SK-N-SH (cell line): ENCODE measurements around the gene PEAK1. TPM values are rescaled to one million over a fixed set of nuclear protein-coding genes. Genes with fewer than 3 reads are reported as not detected.

Experiments
- CTCF ChIA-PET: fragments of 300-600, 350-600 bp; formaldehyde crosslinking; extraction: SDS; loops from one replicate; lab custom pipeline; 2021; lab: Yijun Ruan, JAX
- POLR2A ChIA-PET: fragments of 350-600 bp; sonication (Branson Sonifier 250); formaldehyde crosslinking; extraction: SDS; loops from one replicate; lab custom pipeline; 2020; ENCODE audit warnings: antibody characterized with exemption, inconsistent platforms; lab: Yijun Ruan, JAX
- DNase-seq: peaks from one replicate; pipeline ENCODE4 v3.0.0; 2012
- H2AFZ ChIP-seq: fragments of 200-600 bp; sonication (generic); 2 replicates; pipeline ENCODE4 v1.8.1; 2016; ENCODE audit warnings: antibody characterized with exemption, mild to moderate bottlenecking, low read depth
- H3F3A ChIP-seq: fragments of 200-600 bp; sonication (generic); replicated peaks from 2 replicates; pipeline ENCODE3; 2016; ENCODE audit warnings: antibody characterized with exemption, mild to moderate bottlenecking; ENCODE audit not compliant: insufficient read depth
- H3K27ac ChIP-seq, 2 experiments: fragments of 200-500 bp in 1 of 2; fragments of 200-600 bp in 1 of 2; sonication (Bioruptor generic) in 1 of 2; sonication (generic), shearing (Covaris generic) in 1 of 2; 2 replicates each; pipeline versions ENCODE4 v1.5.1 to v1.6.1; 2014 to 2016; ENCODE audit warnings: low read depth in 2 of 2, inconsistent platforms in 1 of 2, low read length in 1 of 2, mild to moderate bottlenecking in 1 of 2, mixed read lengths in 1 of 2
- H3K27me3 ChIP-seq: fragments of 200-600 bp; sonication (generic), shearing (Covaris generic); 2 replicates; pipeline ENCODE4 v1.6.1; 2016; ENCODE audit warnings: mixed run types; ENCODE audit not compliant: insufficient read depth
- H3K36me3 ChIP-seq, 2 experiments: fragments of 200-500 bp in 1 of 2; fragments of 200-600 bp in 1 of 2; sonication (Bioruptor generic) in 1 of 2; sonication (generic) in 1 of 2; replicated peaks in 1 of 2; 2 replicates each; pipeline versions ENCODE3 to v1.5.1; 2014 to 2016; ENCODE audit warnings: low read length in 1 of 2, mild to moderate bottlenecking in 1 of 2; ENCODE audit not compliant: insufficient read depth in 2 of 2, control insufficient read depth in 1 of 2
- H3K4me1 ChIP-seq, 2 experiments: fragments of 200-500 bp in 1 of 2; fragments of 200-600 bp in 1 of 2; sonication (Bioruptor generic) in 1 of 2; sonication (generic), shearing (Covaris generic) in 1 of 2; 2 replicates each; pipeline versions ENCODE4 v1.5.1 to v1.6.1; 2014 to 2016; ENCODE audit warnings: low read depth in 1 of 2, low read length in 1 of 2, mixed run types in 1 of 2; ENCODE audit not compliant: insufficient read depth in 2 of 2, control insufficient read depth in 1 of 2
- H3K4me2 ChIP-seq: fragments of 200-600 bp; sonication (generic), shearing (Covaris generic); 2 replicates; pipeline ENCODE4 v1.6.1; 2017; ENCODE audit warnings: mixed run types
- H3K4me3 ChIP-seq, 2 experiments: fragments of 200-500 bp in 1 of 2; fragments of 200-600 bp in 1 of 2; sonication (Bioruptor generic) in 1 of 2; sonication (generic), shearing (Covaris generic) in 1 of 2; 2 replicates each; pipeline versions ENCODE4 v1.5.1 to v1.8.1; 2014 to 2016; ENCODE audit warnings: low read depth in 2 of 2, inconsistent platforms in 1 of 2, low read length in 1 of 2, mild to moderate bottlenecking in 1 of 2, mixed read lengths in 1 of 2, moderate library complexity in 1 of 2
- H3K79me2 ChIP-seq: fragments of 200-600 bp; sonication (generic); 2 replicates; pipeline ENCODE4 v1.8.1; 2017; ENCODE audit warnings: mild to moderate bottlenecking; ENCODE audit not compliant: insufficient read depth
- H3K9ac ChIP-seq: fragments of 200-600 bp; sonication (generic); 2 replicates; pipeline ENCODE4 v1.6.1; 2017; ENCODE audit warnings: mixed run types
- H3K9me2 ChIP-seq: fragments of 200-600 bp; sonication (generic); 2 replicates; pipeline ENCODE4 v1.6.1; 2017; ENCODE audit warnings: mixed run types
- H3K9me3 ChIP-seq: fragments of 200-600 bp; sonication (generic); 2 replicates; pipeline ENCODE4 v1.6.1; 2017; ENCODE audit warnings: mixed run types, mild to moderate bottlenecking, moderate library complexity
- H4K20me1 ChIP-seq: fragments of 200-600 bp; sonication (generic); 2 replicates; pipeline ENCODE4 v1.6.1; 2017; ENCODE audit warnings: mild to moderate bottlenecking, mixed run types; ENCODE audit not compliant: insufficient read depth
- CHD2 ChIP-seq: fragments of 150-350 bp; IDR thresholded peaks from 2 replicates; pipeline ENCODE4 v1.6.1; 2018; ENCODE audit warnings: low read length; ENCODE audit not compliant: partially characterized antibody
- ELF1 ChIP-seq: IDR thresholded peaks from 2 replicates; pipeline ENCODE4 v1.4.0; 2012
- EP300 ChIP-seq, 2 experiments: IDR thresholded peaks; 2 replicates each; pipeline versions ENCODE4 v1.4.0 to v1.6.1; 2012; ENCODE audit warnings: borderline replicate concordance in 1 of 2, low read depth in 1 of 2, low read length in 1 of 2
- FOXJ3 ChIP-seq: sonication (generic); formaldehyde crosslinking; IDR thresholded peaks from 2 replicates; pipeline ENCODE4 v1.5.1; 2020; ENCODE audit warnings: mild to moderate bottlenecking, missing genetic modification reagents
- MEF2A ChIP-seq: IDR thresholded peaks from 2 replicates; pipeline ENCODE4 v1.4.0; 2012; ENCODE audit warnings: low read depth, borderline replicate concordance
- MXI1 ChIP-seq: IDR thresholded peaks from 2 replicates; pipeline ENCODE4 v1.6.1; 2012; ENCODE audit warnings: mild to moderate bottlenecking, low read depth, low read length, improper control_type of control experiment
- POLR2AphosphoS5 ChIP-seq: IDR thresholded peaks from 2 replicates; pipeline ENCODE4 v1.6.1; 2012; ENCODE audit warnings: low read depth, low read length
- RAD21 ChIP-seq: IDR thresholded peaks from 2 replicates; pipeline ENCODE4 v1.6.1; 2012; ENCODE audit warnings: mild to moderate bottlenecking, low read length
- RXRA ChIP-seq: IDR thresholded peaks from 2 replicates; pipeline ENCODE4 v1.4.0; 2012; ENCODE audit warnings: low read depth, mild to moderate bottlenecking, borderline replicate concordance
- SIN3A ChIP-seq: IDR thresholded peaks from 2 replicates; pipeline ENCODE4 v1.6.1; 2012; ENCODE audit warnings: low read depth, mild to moderate bottlenecking, low read length, moderate library complexity, borderline replicate concordance
- TAF1 ChIP-seq: IDR thresholded peaks from 2 replicates; pipeline ENCODE4 v1.6.1; 2012; ENCODE audit warnings: low read depth, mild to moderate bottlenecking, low read length, moderate library complexity, borderline replicate concordance
- USF2 ChIP-seq: fragments of 150-350 bp; IDR thresholded peaks from 2 replicates; pipeline ENCODE4 v1.6.1; 2017; ENCODE audit warnings: antibody characterized with exemption, low read length, low read depth, borderline replicate concordance
- WGBS: methylation state at CpG from one replicate; pipeline ENCODE4 v1.1.6; 2017; ENCODE audit warnings: low lambda C conversion rate; 5-methylcytosine and 5-hydroxymethylcytosine counted together
- polyA plus RNA-seq, 3 experiments: library from polyadenylated mRNA; depleted of rRNA; stranded (reverse); fragments of >200 nt; gene quantifications; 2 replicates each; pipeline ENCODE4 v1.2.3, GENCODE V29; 2012
- TF ChIP-seq, protein P1 (sequence below): fragments of 150-350 bp; IDR thresholded peaks from 2 replicates; pipeline ENCODE4 v1.6.1; 2016; ENCODE audit warnings: mild to moderate bottlenecking, low read depth, low read length
- TF ChIP-seq, protein P2 (sequence below): fragments of 200-600 bp; sonication (generic); IDR thresholded peaks from 2 replicates; pipeline ENCODE4 v1.6.1; 2017; ENCODE audit warnings: antibody characterized with exemption, mild to moderate bottlenecking, moderate library complexity

PEAK1 gene
- polyA plus RNA-seq, 1 of the 3 experiments (the other 2 are of a cell fraction), result 9.0 TPM

GRCh38 chr15:77466521-77466920 lies 46.6 kb upstream of the PEAK1 start:
- H3K27me3 ChIP-seq, result no peaks in the 10 kb centered on the region
- no peak for TF ChIP-seq CHD2
- no peak for TF ChIP-seq SIN3A
- no peak for TF ChIP-seq MXI1
- no peak for TF ChIP-seq MEF2A
- TF ChIP-seq USF2, result no peak
- TF ChIP-seq POLR2AphosphoS5, result no peak
- TF ChIP-seq RXRA, result no peak
- TF ChIP-seq EP300 (IDR thresholded peaks at IDR 0.05; ENCODE audit: borderline replicate concordance in 1 of 2, low read depth in 1 of 2, low read length in 1 of 2), result no peak
- no peak for TF ChIP-seq ELF1
- TF ChIP-seq TAF1, result no peak
- no peak for TF ChIP-seq RAD21
- TF ChIP-seq, protein P1, sequence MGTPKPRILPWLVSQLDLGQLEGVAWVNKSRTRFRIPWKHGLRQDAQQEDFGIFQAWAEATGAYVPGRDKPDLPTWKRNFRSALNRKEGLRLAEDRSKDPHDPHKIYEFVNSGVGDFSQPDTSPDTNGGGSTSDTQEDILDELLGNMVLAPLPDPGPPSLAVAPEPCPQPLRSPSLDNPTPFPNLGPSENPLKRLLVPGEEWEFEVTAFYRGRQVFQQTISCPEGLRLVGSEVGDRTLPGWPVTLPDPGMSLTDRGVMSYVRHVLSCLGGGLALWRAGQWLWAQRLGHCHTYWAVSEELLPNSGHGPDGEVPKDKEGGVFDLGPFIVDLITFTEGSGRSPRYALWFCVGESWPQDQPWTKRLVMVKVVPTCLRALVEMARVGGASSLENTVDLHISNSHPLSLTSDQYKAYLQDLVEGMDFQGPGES, result no peak
- TF ChIP-seq, protein P2, sequence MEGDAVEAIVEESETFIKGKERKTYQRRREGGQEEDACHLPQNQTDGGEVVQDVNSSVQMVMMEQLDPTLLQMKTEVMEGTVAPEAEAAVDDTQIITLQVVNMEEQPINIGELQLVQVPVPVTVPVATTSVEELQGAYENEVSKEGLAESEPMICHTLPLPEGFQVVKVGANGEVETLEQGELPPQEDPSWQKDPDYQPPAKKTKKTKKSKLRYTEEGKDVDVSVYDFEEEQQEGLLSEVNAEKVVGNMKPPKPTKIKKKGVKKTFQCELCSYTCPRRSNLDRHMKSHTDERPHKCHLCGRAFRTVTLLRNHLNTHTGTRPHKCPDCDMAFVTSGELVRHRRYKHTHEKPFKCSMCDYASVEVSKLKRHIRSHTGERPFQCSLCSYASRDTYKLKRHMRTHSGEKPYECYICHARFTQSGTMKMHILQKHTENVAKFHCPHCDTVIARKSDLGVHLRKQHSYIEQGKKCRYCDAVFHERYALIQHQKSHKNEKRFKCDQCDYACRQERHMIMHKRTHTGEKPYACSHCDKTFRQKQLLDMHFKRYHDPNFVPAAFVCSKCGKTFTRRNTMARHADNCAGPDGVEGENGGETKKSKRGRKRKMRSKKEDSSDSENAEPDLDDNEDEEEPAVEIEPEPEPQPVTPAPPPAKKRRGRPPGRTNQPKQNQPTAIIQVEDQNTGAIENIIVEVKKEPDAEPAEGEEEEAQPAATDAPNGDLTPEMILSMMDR, result no peak
- TF ChIP-seq FOXJ3, result no peak
- H3K9me3 ChIP-seq, result no peaks in the 10 kb centered on the region
- H4K20me1 ChIP-seq, result no peaks in the 10 kb centered on the region
- H2AFZ ChIP-seq, result no peak overlapping the region
- H3K9ac ChIP-seq, result no peak overlapping the region
- no peak overlapping the region for H3K4me2 ChIP-seq
- CTCF ChIA-PET, result no interaction called here
- 95% methylated on average over 1 of the region's 1 CpG for WGBS
- H3K79me2 ChIP-seq, result peaks cover 7% of the 10 kb centered on the region; the same call in 1 of the 2 replicates
- peaks cover 57 to 68% of the 10 kb centered on the region in 2 experiments for H3K36me3 ChIP-seq
- H3F3A ChIP-seq, result peaks cover 4% of the 10 kb centered on the region
- H3K4me1 ChIP-seq, result no peaks in the 10 kb centered on the region; a peak in 1 of 4 replicates
- POLR2A ChIA-PET, result no interaction called here
- no peak overlapping the region for H3K4me3 ChIP-seq
- DNase-seq, result no peak
- no peaks in the 10 kb centered on the region for H3K9me2 ChIP-seq
- no peak overlapping the region for H3K27ac ChIP-seq
